IMR-90 (cell line): ENCODE data around the gene VARS2. TPM values are rescaled to one million over a fixed set of nuclear protein-coding genes. Genes with fewer than 3 reads are reported as not detected.

Source experiments
- ATAC-seq: fragments of 200-7000 bp; cut with Tn5 transposase; 2 replicates; pipeline ENCODE4 v1.9.1; 2020; ENCODE audit warnings: low read depth, mild to moderate bottlenecking, moderate library complexity
- BruUV-seq: library from RNA; stranded (reverse); fragments of 400-500 nt; replicated peaks from 2 replicates; lab custom pipeline; 2021; lab: Mats Ljungman, UMichigan
- CTCF ChIA-PET: fragments of 300-600 bp; formaldehyde crosslinking; extraction: SDS; loops from one replicate; lab custom pipeline; 2021; ENCODE audit warnings: antibody characterized with exemption; lab: Yijun Ruan, JAX
- POLR2A ChIA-PET: fragments of 300-600 bp; sonication (Branson Sonifier 250); formaldehyde crosslinking; loops from one replicate; lab custom pipeline; 2022; ENCODE audit warnings: antibody characterized with exemption; ENCODE audit not compliant: unreplicated experiment; lab: Charles Lee
- DNase-seq: peaks from one replicate; pipeline ENCODE4 v3.0.0; 2013
- H2AFZ ChIP-seq: replicated peaks from 2 replicates; pipeline ENCODE3; 2013; ENCODE audit warnings: low read length, mild to moderate bottlenecking; ENCODE audit not compliant: poor library complexity
- H2AK5ac ChIP-seq: 2 replicates; pipeline ENCODE4 v1.6.1; 2013; ENCODE audit warnings: low read depth, low read length, inconsistent platforms
- H2AK9ac ChIP-seq: replicated peaks from 2 replicates; pipeline ENCODE3; 2013; ENCODE audit warnings: mild to moderate bottlenecking, low read depth, low read length, moderate library complexity; ENCODE audit not compliant: poor library complexity
- H2BK120ac ChIP-seq: 2 replicates; pipeline ENCODE4 v1.6.1; 2013; ENCODE audit warnings: low read depth, low read length, inconsistent platforms
- H2BK15ac ChIP-seq: 3 replicates; pipeline ENCODE4 v1.6.1; 2013; ENCODE audit warnings: low read depth, low read length, inconsistent platforms
- H2BK20ac ChIP-seq: 2 replicates; pipeline ENCODE4 v1.6.1; 2013; ENCODE audit warnings: low read depth, mild to moderate bottlenecking, inconsistent platforms, low read length, moderate library complexity
- H2BK5ac ChIP-seq: 2 replicates; pipeline ENCODE4 v1.6.1; 2013; ENCODE audit warnings: mild to moderate bottlenecking, low read depth, low read length, inconsistent platforms; ENCODE audit not compliant: poor library complexity, severe bottlenecking
- H3K14ac ChIP-seq: replicated peaks from 2 replicates; pipeline ENCODE4 v1.6.1; 2013; ENCODE audit warnings: low read depth, low read length, inconsistent platforms
- H3K18ac ChIP-seq: 2 replicates; pipeline ENCODE4 v1.6.1; 2013; ENCODE audit warnings: low read depth, low read length, control low read depth
- H3K23ac ChIP-seq: 2 replicates; pipeline ENCODE4 v1.6.1; 2013; ENCODE audit warnings: low read depth, low read length, inconsistent platforms
- H3K27ac ChIP-seq: 2 replicates; pipeline ENCODE4 v1.5.1; 2013; ENCODE audit warnings: mild to moderate bottlenecking, control low read depth, low read length; ENCODE audit not compliant: insufficient read depth
- H3K27me3 ChIP-seq: 2 replicates; pipeline ENCODE4 v1.6.1; 2013; ENCODE audit warnings: low read length; ENCODE audit not compliant: control insufficient read depth, insufficient read depth
- H3K36me3 ChIP-seq: 2 replicates; pipeline ENCODE4 v1.6.1; 2013; ENCODE audit warnings: low read length, mixed read lengths; ENCODE audit not compliant: control insufficient read depth, insufficient read depth
- H3K4ac ChIP-seq: 2 replicates; pipeline ENCODE4 v1.6.1; 2013; ENCODE audit warnings: low read depth, low read length, inconsistent platforms
- H3K4me1 ChIP-seq: 2 replicates; pipeline ENCODE4 v1.6.1; 2013; ENCODE audit warnings: low read length, mixed read lengths; ENCODE audit not compliant: control insufficient read depth, insufficient read depth
- H3K4me2 ChIP-seq: 2 replicates; pipeline ENCODE4 v1.6.1; 2013; ENCODE audit warnings: low read depth, mild to moderate bottlenecking, control low read depth, low read length, moderate library complexity
- H3K4me3 ChIP-seq: 2 replicates; pipeline ENCODE4 v1.5.1; 2013; ENCODE audit warnings: low read depth, mild to moderate bottlenecking, control low read depth, low read length, moderate library complexity; ENCODE audit not compliant: insufficient read depth
- H3K56ac ChIP-seq: 2 replicates; pipeline ENCODE4 v1.6.1; 2013; ENCODE audit warnings: low read length, inconsistent platforms; ENCODE audit not compliant: insufficient read depth; ENCODE audit errors: extremely low read depth
- H3K79me1 ChIP-seq, 2 experiments: 2 replicates each; pipeline ENCODE4 v1.6.1; 2013; ENCODE audit warnings: low read length in 2 of 2, inconsistent platforms in 1 of 2, low read depth in 1 of 2
- H3K9ac ChIP-seq: 2 replicates; pipeline ENCODE4 v1.6.1; 2013; ENCODE audit warnings: low read depth, low read length, control low read depth
- H3K9me1 ChIP-seq: 2 replicates; pipeline ENCODE4 v1.6.1; 2013; ENCODE audit warnings: low read length, inconsistent platforms; ENCODE audit not compliant: insufficient read depth
- H3K9me3 ChIP-seq: 2 replicates; pipeline ENCODE4 v1.6.1; 2013; ENCODE audit warnings: low read length; ENCODE audit not compliant: control insufficient read depth, insufficient read depth
- H4K20me1 ChIP-seq: 2 replicates; pipeline ENCODE4 v1.6.1; 2013; ENCODE audit warnings: low read length, inconsistent platforms; ENCODE audit not compliant: insufficient read depth
- H4K5ac ChIP-seq: 2 replicates; pipeline ENCODE4 v1.6.1; 2013; ENCODE audit warnings: mild to moderate bottlenecking, low read depth, low read length, control low read depth
- H4K8ac ChIP-seq, 2 experiments: 2 replicates each; pipeline ENCODE4 v1.6.1; 2013; ENCODE audit warnings: low read depth in 2 of 2, low read length in 2 of 2, control low read depth in 1 of 2, inconsistent platforms in 1 of 2
- H4K91ac ChIP-seq: 2 replicates; pipeline ENCODE4 v1.6.1; 2013; ENCODE audit warnings: low read depth, low read length, inconsistent platforms; ENCODE audit not compliant: insufficient read depth
- BHLHE40 ChIP-seq: fragments of 150-350 bp; IDR thresholded peaks from 2 replicates; pipeline ENCODE4 v1.6.1; 2016; ENCODE audit warnings: mild to moderate bottlenecking, low read depth, low read length
- CTCF ChIP-seq: conservative IDR thresholded peaks from 2 replicates; pipeline ENCODE4 v1.5.1; 2012; ENCODE audit warnings: mild to moderate bottlenecking, low read depth, low read length, improper control_type of control experiment
- MAFK ChIP-seq: IDR thresholded peaks from 2 replicates; pipeline ENCODE4 v1.6.1; 2012; ENCODE audit warnings: low read depth, low read length, improper control_type of control experiment
- MAZ ChIP-seq: IDR thresholded peaks from 2 replicates; pipeline ENCODE4 v1.6.1; 2012; ENCODE audit warnings: low read depth, mild to moderate bottlenecking, low read length, improper control_type of control experiment, moderate library complexity, borderline replicate concordance
- MXI1 ChIP-seq: IDR thresholded peaks from 2 replicates; pipeline ENCODE4 v1.6.1; 2012; ENCODE audit warnings: low read depth, mild to moderate bottlenecking, low read length, moderate library complexity, borderline replicate concordance
- POLR2A ChIP-seq: IDR thresholded peaks from 2 replicates; pipeline ENCODE4 v1.6.1; 2012; ENCODE audit warnings: mild to moderate bottlenecking, low read depth, low read length
- RAD21 ChIP-seq: IDR thresholded peaks from 2 replicates; pipeline ENCODE4 v1.6.1; 2012; ENCODE audit warnings: low read length, improper control_type of control experiment
- RFX5 ChIP-seq: IDR thresholded peaks from 2 replicates; pipeline ENCODE4 v1.8.0; 2012; ENCODE audit warnings: low read depth, mild to moderate bottlenecking, low read length, moderate library complexity
- dilution Hi-C: fragments of 300-500 bp; cut with HindIII; formaldehyde crosslinking; loops from one replicate; pipeline ENCODE4 v1.14.3; 2018; ENCODE audit warnings: low sequenced_read_pairs; ENCODE audit not compliant: unreplicated experiment
- in situ Hi-C: fragments of 300-500 bp; cut with MboI; formaldehyde crosslinking; loops from 3 replicates; pipeline ENCODE4 v1.14.3; 2019; ENCODE audit warnings: low sequenced_read_pairs, inconsistent platforms, mixed read lengths
- intact Hi-C: fragments of 100-400 bp; cut with micrococcal nuclease; formaldehyde crosslinking; loops from 2 replicates; pipeline ENCODE4 v1.10.0; 2022
- polyA plus RNA-seq, 3 experiments: library from polyadenylated mRNA; depleted of rRNA; stranded (reverse); fragments of >200 nt; gene quantifications; 2 replicates each; pipeline ENCODE4 v1.2.3, GENCODE V29; 2012; ENCODE audit warnings: low replicate concordance in 1 of 3
- total RNA-seq: library from RNA; depleted of rRNA; stranded (reverse); fragments of >200 nt; gene quantifications from 2 replicates; pipeline ENCODE4 v1.2.3, GENCODE V29; 2012

Gene VARS2
- total and polyA plus RNA-seq, 2 of the 4 experiments (the other 2 are of a cell fraction), result 7.2 to 14.0 TPM

- Histone ChIP-seq H3K4me1 (no peaks in the 10 kb centered on the region), H3K4me3 (no peak overlapping the region), H3K56ac (no peak overlapping the region), H3K9me1 (no peaks in the 10 kb centered on the region), H2BK20ac (no peak overlapping the region), H3K79me1 (no peaks in the 10 kb centered on the region), H3K36me3 (no peaks in the 10 kb centered on the region), H2BK15ac (no peak overlapping the region), H4K20me1 (no peaks in the 10 kb centered on the region), H4K8ac (no peak overlapping the region), H4K5ac (no peak overlapping the region), H2AK9ac (no peak overlapping the region), H3K9ac (no peak overlapping the region), H2AK5ac (no peak overlapping the region), H4K91ac (no peak overlapping the region), H3K18ac (no peak overlapping the region), H3K9me3 (no peaks in the 10 kb centered on the region; the same call in 1 of the 2 replicates), H2AFZ (no peak overlapping the region), H3K4me2 (no peak overlapping the region), H3K27ac (no peak overlapping the region), H3K4ac (no peak overlapping the region), H3K14ac (no peak overlapping the region), H2BK5ac (no peak overlapping the region), H2BK120ac (no peak overlapping the region), H3K23ac (no peak overlapping the region), H3K27me3 (peaks cover 37% of the 10 kb centered on the region)
- dilution Hi-C loops (no loop called here), intact Hi-C loops (no loop called here), in situ Hi-C loops (no loop called here)
- no peak for TF ChIP-seq MAZ
- no peak for TF ChIP-seq RAD21
- TF ChIP-seq MXI1, result no peak
- no peak for TF ChIP-seq BHLHE40
- TF ChIP-seq MAFK, result no peak
- no peak for TF ChIP-seq CTCF
- no peak for TF ChIP-seq POLR2A
- no peak for TF ChIP-seq RFX5
- ChIA-PET CTCF (no interaction called here), POLR2A (no interaction called here)
- DNase-seq (no peak), ATAC-seq (no peak)
- no TSS peak for BruUV-seq
Observed at GRCh38 chr6:30962716-30963115, 48.7 kb downstream of the VARS2 start.
